Measurements from ENCODE around the gene CFAP58.

GRCh38 chr10:104339469-104340110 lies 14.0 kb upstream of the CFAP58 start:
- TF ChIP-seq POLR2AphosphoS5 (IDR thresholded peaks at IDR 0.05; ENCODE audit: low read depth, low read length) = no peak
- no peak for TF ChIP-seq SIN3A (IDR thresholded peaks at IDR 0.05; ENCODE audit: borderline replicate concordance, insufficient read depth, low read length)
